ENCODE results near the gene PECR. TPM values are rescaled to one million over a fixed set of nuclear protein-coding genes. Genes with fewer than 3 reads are reported as not detected.

Gene PECR
- total and polyA plus RNA-seq, 2 of the 13 experiments (the other 11 are each of a cell fraction or from before 2014, with no cell fraction given) = 151 to 153 TPM

DNA sequence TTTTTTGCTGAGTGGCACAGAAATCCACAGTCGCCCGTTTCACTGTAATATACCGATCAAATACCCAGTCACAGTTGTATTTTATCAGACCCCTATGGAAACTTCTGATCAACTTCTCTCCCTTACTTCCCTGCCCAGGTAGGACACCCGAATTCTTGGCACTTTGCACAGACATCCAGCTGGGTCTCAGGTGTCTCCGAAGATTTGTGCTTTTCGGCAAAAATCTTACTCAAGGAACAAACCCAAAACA, 68.9 kb downstream of the PECR start (continued):
- TF ChIP-seq ZNF773 (CRISPR knock-in tag; IDR thresholded peaks at IDR 0.05; ENCODE audit: borderline replicate concordance) (0 out of 2 replicates have a peak, but pooled peaks have one; percentile 7), PHF20 (CRISPR knock-in tag; IDR thresholded peaks at IDR 0.05) (peak; percentile 23; the same call in 1 of the 2 replicates), YEATS2 (CRISPR knock-in tag; IDR thresholded peaks at IDR 0.05; ENCODE audit: borderline replicate concordance) (no peak), IKZF4 (CRISPR knock-in tag; IDR thresholded peaks at IDR 0.05; ENCODE audit: borderline replicate concordance, low read depth, not compliant biosample characterization) (no peak), MTA3 (CRISPR knock-in tag; IDR thresholded peaks at IDR 0.05) (no peak), NR2F6 (IDR thresholded peaks at IDR 0.05) (no peak), NR2F6 (CRISPR knock-in tag; IDR thresholded peaks at IDR 0.05) (no peak), MTF2 (CRISPR knock-in tag; IDR thresholded peaks at IDR 0.05; ENCODE audit: borderline replicate concordance) (no peak), PAF1 (CRISPR knock-in tag; IDR thresholded peaks at IDR 0.05) (no peak), FOXJ3 (CRISPR knock-in tag; IDR thresholded peaks at IDR 0.05; ENCODE audit: borderline replicate concordance) (no peak), ZNF816 (CRISPR knock-in tag; IDR thresholded peaks at IDR 0.05; ENCODE audit: borderline replicate concordance) (no peak), SALL2 (CRISPR knock-in tag; IDR thresholded peaks at IDR 0.05) (no peak), GABPB1 (CRISPR knock-in tag; IDR thresholded peaks at IDR 0.05) (no peak), SRSF9 (IDR thresholded peaks at IDR 0.05; ENCODE audit: borderline replicate concordance, insufficient read depth, low read depth, low read length, poor library complexity, severe bottlenecking) (no peak), TBX2 (CRISPR knock-in tag; IDR thresholded peaks at IDR 0.05; ENCODE audit: borderline replicate concordance) (no peak), SP1 (IDR thresholded peaks at IDR 0.05) (no peak), SP1 (CRISPR knock-in tag; IDR thresholded peaks at IDR 0.05) (no peak), SP2 (CRISPR knock-in tag; IDR thresholded peaks at IDR 0.05) (no peak), ZNF660 (CRISPR knock-in tag; IDR thresholded peaks at IDR 0.05; ENCODE audit: borderline replicate concordance, low read depth) (no peak), CBFB (CRISPR knock-in tag; IDR thresholded peaks at IDR 0.05) (no peak), TOPORS (CRISPR knock-in tag; IDR thresholded peaks at IDR 0.05) (no peak)
- TF ChIP-seq, protein P1, sequence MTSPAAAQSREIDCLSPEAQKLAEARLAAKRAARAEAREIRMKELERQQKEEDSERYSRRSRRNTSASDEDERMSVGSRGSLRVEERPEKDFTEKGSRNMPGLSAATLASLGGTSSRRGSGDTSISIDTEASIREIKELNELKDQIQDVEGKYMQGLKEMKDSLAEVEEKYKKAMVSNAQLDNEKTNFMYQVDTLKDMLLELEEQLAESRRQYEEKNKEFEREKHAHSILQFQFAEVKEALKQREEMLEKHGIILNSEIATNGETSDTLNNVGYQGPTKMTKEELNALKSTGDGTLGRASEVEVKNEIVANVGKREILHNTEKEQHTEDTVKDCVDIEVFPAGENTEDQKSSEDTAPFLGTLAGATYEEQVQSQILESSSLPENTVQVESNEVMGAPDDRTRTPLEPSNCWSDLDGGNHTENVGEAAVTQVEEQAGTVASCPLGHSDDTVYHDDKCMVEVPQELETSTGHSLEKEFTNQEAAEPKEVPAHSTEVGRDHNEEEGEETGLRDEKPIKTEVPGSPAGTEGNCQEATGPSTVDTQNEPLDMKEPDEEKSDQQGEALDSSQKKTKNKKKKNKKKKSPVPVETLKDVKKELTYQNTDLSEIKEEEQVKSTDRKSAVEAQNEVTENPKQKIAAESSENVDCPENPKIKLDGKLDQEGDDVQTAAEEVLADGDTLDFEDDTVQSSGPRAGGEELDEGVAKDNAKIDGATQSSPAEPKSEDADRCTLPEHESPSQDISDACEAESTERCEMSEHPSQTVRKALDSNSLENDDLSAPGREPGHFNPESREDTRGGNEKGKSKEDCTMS (CRISPR knock-in tag; conservative IDR thresholded peaks at IDR 0.05) = no peak
- TF ChIP-seq, protein P2, sequence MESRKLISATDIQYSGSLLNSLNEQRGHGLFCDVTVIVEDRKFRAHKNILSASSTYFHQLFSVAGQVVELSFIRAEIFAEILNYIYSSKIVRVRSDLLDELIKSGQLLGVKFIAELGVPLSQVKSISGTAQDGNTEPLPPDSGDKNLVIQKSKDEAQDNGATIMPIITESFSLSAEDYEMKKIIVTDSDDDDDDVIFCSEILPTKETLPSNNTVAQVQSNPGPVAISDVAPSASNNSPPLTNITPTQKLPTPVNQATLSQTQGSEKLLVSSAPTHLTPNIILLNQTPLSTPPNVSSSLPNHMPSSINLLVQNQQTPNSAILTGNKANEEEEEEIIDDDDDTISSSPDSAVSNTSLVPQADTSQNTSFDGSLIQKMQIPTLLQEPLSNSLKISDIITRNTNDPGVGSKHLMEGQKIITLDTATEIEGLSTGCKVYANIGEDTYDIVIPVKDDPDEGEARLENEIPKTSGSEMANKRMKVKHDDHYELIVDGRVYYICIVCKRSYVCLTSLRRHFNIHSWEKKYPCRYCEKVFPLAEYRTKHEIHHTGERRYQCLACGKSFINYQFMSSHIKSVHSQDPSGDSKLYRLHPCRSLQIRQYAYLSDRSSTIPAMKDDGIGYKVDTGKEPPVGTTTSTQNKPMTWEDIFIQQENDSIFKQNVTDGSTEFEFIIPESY (CRISPR knock-in tag; IDR thresholded peaks at IDR 0.05) = no peak
- TF ChIP-seq, protein P3, sequence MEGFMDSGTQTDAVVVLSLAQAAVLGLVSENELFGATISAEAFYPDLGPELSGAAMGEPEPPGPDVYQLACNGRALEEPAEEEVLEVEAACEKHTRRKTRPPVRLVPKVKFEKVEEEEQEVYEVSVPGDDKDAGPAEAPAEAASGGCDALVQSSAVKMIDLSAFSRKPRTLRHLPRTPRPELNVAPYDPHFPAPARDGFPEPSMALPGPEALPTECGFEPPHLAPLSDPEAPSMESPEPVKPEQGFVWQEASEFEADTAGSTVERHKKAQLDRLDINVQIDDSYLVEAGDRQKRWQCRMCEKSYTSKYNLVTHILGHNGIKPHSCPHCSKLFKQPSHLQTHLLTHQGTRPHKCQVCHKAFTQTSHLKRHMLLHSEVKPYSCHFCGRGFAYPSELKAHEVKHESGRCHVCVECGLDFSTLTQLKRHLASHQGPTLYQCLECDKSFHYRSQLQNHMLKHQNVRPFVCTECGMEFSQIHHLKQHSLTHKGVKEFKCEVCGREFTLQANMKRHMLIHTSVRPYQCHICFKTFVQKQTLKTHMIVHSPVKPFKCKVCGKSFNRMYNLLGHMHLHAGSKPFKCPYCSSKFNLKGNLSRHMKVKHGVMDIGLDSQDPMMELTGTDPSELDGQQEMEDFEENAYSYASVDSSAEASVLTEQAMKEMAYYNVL (CRISPR knock-in tag; IDR thresholded peaks at IDR 0.05; ENCODE audit: borderline replicate concordance) = 0 out of 2 replicates have a peak, but pooled peaks have one; percentile 69
- TF ChIP-seq, protein P4, sequence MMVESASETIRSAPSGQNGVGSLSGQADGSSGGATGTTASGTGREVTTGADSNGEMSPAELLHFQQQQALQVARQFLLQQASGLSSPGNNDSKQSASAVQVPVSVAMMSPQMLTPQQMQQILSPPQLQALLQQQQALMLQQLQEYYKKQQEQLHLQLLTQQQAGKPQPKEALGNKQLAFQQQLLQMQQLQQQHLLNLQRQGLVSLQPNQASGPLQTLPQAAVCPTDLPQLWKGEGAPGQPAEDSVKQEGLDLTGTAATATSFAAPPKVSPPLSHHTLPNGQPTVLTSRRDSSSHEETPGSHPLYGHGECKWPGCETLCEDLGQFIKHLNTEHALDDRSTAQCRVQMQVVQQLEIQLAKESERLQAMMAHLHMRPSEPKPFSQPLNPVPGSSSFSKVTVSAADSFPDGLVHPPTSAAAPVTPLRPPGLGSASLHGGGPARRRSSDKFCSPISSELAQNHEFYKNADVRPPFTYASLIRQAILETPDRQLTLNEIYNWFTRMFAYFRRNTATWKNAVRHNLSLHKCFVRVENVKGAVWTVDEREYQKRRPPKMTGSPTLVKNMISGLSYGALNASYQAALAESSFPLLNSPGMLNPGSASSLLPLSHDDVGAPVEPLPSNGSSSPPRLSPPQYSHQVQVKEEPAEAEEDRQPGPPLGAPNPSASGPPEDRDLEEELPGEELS (CRISPR knock-in tag; IDR thresholded peaks at IDR 0.05) = no peak
